Peyer's patch (tissue), 4 donors: ENCODE measurements around the gene RREB1.

Source experiments
- CTCF ChIP-seq, 6 experiments: fragments of 450-650 bp in 4 of 6; fragments of 200-600 bp in 2 of 6; sonication (generic) in 1 of 6; IDR thresholded peaks; one replicate each; pipeline ENCODE4 v1.5.1; 2017 to 2019; ENCODE audit warnings: antibody characterized with exemption in 6 of 6, mild to moderate bottlenecking in 3 of 6, moderate library complexity in 1 of 6
- POLR2A ChIP-seq, 2 donors: fragments of 450-650 bp; IDR thresholded peaks; one replicate each; pipeline ENCODE4 v1.5.1; 2017; ENCODE audit warnings: antibody characterized with exemption in 2 of 2, mild to moderate bottlenecking in 2 of 2, moderate library complexity in 2 of 2

GRCh38 chr6:7154341-7155139 lies 46.8 kb downstream of the RREB1 start:
- TF ChIP-seq CTCF (IDR thresholded peaks at IDR 0.05): no peak
- no peak for TF ChIP-seq POLR2A (IDR thresholded peaks at IDR 0.05)
